Glutamatergic neuron (in vitro differentiated cells): ENCODE results near the gene SYN1. TPM values are rescaled to one million over a fixed set of nuclear protein-coding genes. Genes with fewer than 3 reads are reported as not detected.

Experiments used
- DNase-seq: peaks from one replicate; pipeline ENCODE4 v3.0.0; 2022
- H3K27ac Mint-ChIP-seq: one replicate; pipeline ENCODE4 v1.8.0; 2020; ENCODE audit warnings: mild to moderate bottlenecking, mixed read lengths, inconsistent platforms; ENCODE audit not compliant: unreplicated experiment
- H3K27me3 Mint-ChIP-seq: one replicate; pipeline ENCODE4 v1.8.0; 2020; ENCODE audit warnings: mild to moderate bottlenecking, moderate library complexity, mixed read lengths, inconsistent platforms; ENCODE audit not compliant: unreplicated experiment
- H3K36me3 Mint-ChIP-seq: one replicate; pipeline ENCODE4 v1.8.0; 2020; ENCODE audit warnings: mild to moderate bottlenecking, mixed read lengths, inconsistent platforms; ENCODE audit not compliant: unreplicated experiment
- H3K4me1 Mint-ChIP-seq: one replicate; pipeline ENCODE4 v1.8.0; 2020; ENCODE audit warnings: mild to moderate bottlenecking, low read depth, mixed read lengths, inconsistent platforms; ENCODE audit not compliant: unreplicated experiment
- H3K4me3 Mint-ChIP-seq: one replicate; pipeline ENCODE4 v1.8.0; 2020; ENCODE audit warnings: mild to moderate bottlenecking, mixed read lengths, inconsistent platforms; ENCODE audit not compliant: unreplicated experiment
- H3K9me3 Mint-ChIP-seq: one replicate; pipeline ENCODE4 v1.8.0; 2020; ENCODE audit warnings: mild to moderate bottlenecking, moderate library complexity, mixed read lengths, inconsistent platforms; ENCODE audit not compliant: unreplicated experiment
- total RNA-seq: library from RNA; stranded (reverse); fragmentation: NEBNext Ultra II Directional; extraction: Animal tissue kit (Norgen Biotek cat#: 25700); gene quantifications from one replicate; pipeline ENCODE4 v1.2.1, GENCODE V29; 2021; ENCODE audit not compliant: unreplicated experiment
- TF ChIP-seq, protein P1 (sequence below): fragments of 200-600 bp; sonication (generic); IDR thresholded peaks from one replicate; pipeline ENCODE4 v1.5.0; 2021; ENCODE audit not compliant: partially characterized antibody, unreplicated experiment

Gene SYN1
- total RNA-seq, 1 donor from 2014 or later: 34.2 TPM

DNA sequence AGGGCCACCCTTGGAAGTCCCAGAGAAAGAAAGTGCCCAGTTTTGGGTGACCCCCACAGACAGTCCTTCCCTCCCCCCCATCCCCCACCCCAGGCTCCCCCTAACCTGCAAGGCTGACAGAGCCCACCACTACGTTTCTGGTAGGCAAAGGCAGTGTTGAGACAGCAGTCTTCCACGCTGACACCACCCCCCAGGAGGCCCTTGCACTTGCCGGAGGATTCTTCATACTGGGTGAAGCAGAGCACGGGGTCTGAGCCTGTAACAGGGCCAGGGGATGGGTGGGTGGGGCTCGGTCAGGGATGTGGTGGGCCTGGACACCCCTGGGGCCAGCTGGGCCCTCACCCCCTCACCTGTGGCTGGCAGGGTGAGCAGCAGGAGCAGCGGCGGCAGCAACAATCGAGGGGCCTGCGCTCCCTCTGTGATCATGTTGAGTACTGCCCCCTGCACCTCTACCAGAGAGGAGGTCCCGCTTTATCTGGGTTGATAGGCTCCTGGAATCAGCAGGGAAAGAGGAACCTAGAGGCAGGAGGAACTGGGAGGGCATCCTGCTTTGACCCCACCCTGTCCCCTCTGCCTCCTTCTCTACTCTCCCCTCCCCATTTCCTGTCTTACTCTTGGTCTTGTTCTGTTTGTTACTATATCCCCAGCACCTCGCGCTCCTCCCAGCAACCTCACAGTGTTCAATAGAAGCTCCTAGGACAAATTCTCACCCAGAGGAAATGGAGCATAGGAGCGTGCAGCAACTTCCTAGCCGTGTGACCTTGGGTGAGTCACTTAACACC lies 10.0 kb upstream of the SYN1 start, which contains the start of gene CFP:
CFP (minus strand) TSS at position 512 of the 782 bp plus-strand sequence; CDS start at position 426, 86 bp downstream.
- TF ChIP-seq, protein P1, sequence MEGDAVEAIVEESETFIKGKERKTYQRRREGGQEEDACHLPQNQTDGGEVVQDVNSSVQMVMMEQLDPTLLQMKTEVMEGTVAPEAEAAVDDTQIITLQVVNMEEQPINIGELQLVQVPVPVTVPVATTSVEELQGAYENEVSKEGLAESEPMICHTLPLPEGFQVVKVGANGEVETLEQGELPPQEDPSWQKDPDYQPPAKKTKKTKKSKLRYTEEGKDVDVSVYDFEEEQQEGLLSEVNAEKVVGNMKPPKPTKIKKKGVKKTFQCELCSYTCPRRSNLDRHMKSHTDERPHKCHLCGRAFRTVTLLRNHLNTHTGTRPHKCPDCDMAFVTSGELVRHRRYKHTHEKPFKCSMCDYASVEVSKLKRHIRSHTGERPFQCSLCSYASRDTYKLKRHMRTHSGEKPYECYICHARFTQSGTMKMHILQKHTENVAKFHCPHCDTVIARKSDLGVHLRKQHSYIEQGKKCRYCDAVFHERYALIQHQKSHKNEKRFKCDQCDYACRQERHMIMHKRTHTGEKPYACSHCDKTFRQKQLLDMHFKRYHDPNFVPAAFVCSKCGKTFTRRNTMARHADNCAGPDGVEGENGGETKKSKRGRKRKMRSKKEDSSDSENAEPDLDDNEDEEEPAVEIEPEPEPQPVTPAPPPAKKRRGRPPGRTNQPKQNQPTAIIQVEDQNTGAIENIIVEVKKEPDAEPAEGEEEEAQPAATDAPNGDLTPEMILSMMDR: no peak
- Mint-ChIP-seq H3K27me3 (peaks cover 2% of the 10 kb centered on the region), H3K36me3 (no peaks in the 10 kb centered on the region), H3K4me3 (no peak within 1 kb of the TSS), H3K27ac (no peak within 1 kb of the TSS), H3K9me3 (peaks cover 2% of the 10 kb centered on the region), H3K4me1 (no peaks in the 10 kb centered on the region)
- no peak for DNase-seq

DNA sequence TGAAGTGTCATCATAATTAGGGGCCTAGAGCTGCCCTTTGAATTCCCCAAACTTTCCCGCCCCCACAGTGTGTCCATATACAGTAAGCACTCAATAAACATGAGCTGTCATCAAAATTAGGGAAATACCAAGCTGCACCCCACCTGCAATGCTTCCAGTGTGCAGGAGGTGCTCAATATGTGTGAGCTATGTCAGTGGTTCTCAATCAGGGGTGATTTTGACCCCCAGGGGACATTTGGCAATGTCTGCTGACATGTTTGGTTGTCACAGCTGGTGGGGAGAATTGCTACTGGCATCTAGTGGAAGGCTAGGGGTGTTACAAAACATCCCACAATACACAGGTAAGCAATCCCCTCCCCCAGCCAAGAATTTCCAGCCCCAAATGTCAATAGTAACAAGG lies 9.3 kb upstream of the SYN1 start:
- peaks cover 5% of the 10 kb centered on the region for H3K27me3 Mint-ChIP-seq
- H3K9me3 Mint-ChIP-seq: peaks cover 2% of the 10 kb centered on the region
- H3K4me1 Mint-ChIP-seq: no peaks in the 10 kb centered on the region
- no peaks in the 10 kb centered on the region for H3K36me3 Mint-ChIP-seq
- no peak overlapping the region for H3K27ac Mint-ChIP-seq
- TF ChIP-seq, protein P1: no peak
- H3K4me3 Mint-ChIP-seq: no peak overlapping the region
- no peak for DNase-seq

DNA sequence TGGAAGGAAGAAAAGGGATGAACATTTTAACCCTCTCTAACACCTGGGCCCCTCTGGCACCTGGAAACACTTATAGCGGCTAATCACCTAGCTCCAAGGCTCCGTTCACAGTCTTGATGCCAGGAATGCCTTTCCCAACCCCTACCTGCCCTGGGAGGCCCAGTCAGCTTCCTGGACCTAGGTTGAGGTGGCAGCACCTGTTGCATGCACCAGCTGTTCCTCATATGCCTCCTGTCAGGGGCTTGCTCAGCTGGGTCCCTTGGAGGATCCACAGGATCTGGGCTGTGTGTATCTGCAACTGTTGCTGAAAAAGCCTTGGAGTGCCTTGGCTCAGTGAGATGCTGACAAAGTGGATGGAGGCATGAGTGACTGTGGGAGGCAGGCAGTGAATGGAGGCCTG lies 5.7 kb upstream of the SYN1 start:
- TF ChIP-seq, protein P1: no peak
- no peak overlapping the region for H3K4me3 Mint-ChIP-seq
- DNase-seq: no peak
- H3K27ac Mint-ChIP-seq: no peak overlapping the region
- H3K9me3 Mint-ChIP-seq: peaks cover 2% of the 10 kb centered on the region
- H3K36me3 Mint-ChIP-seq: no peaks in the 10 kb centered on the region
- H3K4me1 Mint-ChIP-seq: no peaks in the 10 kb centered on the region
- H3K27me3 Mint-ChIP-seq: peaks cover 8% of the 10 kb centered on the region

DNA sequence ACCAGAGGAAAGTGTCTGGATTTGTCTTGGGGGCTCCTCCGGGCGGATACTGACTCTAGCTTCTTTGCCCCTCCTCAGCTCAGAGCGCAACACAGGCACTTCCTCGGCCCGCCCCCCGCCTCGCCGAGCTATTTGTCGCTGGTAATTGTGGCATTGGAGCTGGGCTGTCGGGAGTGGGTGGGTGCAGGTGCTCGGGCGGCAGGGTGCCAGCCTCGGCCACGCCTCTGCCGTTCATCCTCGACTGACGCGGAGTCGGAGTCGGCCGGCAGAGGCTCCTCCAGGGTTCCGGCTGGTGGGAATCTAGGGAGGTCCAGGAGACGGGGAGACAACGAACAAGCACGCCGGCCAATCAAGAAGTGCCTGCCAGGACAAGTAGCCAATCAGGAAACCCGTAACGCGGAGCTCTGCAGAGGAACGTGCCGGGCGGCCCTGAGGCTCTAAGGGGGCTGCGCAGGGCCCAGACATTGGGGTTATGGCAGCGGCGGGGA lies 3.9 kb upstream of the SYN1 start:
- Mint-ChIP-seq H3K4me3 (peak overlapping the region; percentile 81), H3K27me3 (peaks cover 8% of the 10 kb centered on the region), H3K27ac (no peak overlapping the region), H3K4me1 (no peaks in the 10 kb centered on the region), H3K9me3 (peaks cover 2% of the 10 kb centered on the region), H3K36me3 (no peaks in the 10 kb centered on the region)
- peak; percentile 73 for DNase-seq
- TF ChIP-seq, protein P1: no peak

DNA sequence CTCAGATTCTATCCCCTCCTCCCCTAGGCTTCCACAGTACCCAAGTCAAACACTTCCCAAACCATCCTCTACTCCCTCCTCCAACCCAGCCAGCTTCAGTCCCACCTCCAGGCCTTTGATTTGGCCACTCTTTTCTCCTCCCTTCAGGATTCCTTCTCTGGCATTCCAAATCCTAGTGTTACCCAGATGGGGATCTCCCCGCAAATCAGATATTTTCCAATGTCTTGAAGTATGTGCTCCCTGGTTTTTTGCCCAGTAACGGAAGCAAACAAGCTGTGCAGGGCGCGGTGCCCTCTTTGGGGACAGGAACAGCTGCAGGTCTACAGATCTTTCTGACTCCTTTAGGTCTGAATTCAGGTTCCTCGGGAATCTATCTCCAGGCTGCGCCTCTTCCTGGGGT lies 2.2 kb upstream of the SYN1 start:
- Mint-ChIP-seq H3K36me3 (no peaks in the 10 kb centered on the region), H3K27ac (no peak overlapping the region), H3K4me1 (peaks cover 7% of the 10 kb centered on the region), H3K9me3 (no peaks in the 10 kb centered on the region), H3K4me3 (no peak overlapping the region), H3K27me3 (peaks cover 12% of the 10 kb centered on the region)
- DNase-seq: no peak
- TF ChIP-seq, protein P1: no peak
